Measurements from ENCODE around the gene SDCBP2. TPM values are rescaled to one million over a fixed set of nuclear protein-coding genes. Genes with fewer than 3 reads are reported as not detected.

SDCBP2 gene
- total and polyA plus RNA-seq, 10 of the 15 experiments (the other 5 are each of a cell fraction or from before 2014, with no cell fraction given) = 0.16 to 2.4 (median 1.1) TPM; not detected in 1

GRCh38 chr20:1330075-1330830 is 1.3 kb upstream of the SDCBP2 start (continued):
- TF ChIP-seq, protein P1, sequence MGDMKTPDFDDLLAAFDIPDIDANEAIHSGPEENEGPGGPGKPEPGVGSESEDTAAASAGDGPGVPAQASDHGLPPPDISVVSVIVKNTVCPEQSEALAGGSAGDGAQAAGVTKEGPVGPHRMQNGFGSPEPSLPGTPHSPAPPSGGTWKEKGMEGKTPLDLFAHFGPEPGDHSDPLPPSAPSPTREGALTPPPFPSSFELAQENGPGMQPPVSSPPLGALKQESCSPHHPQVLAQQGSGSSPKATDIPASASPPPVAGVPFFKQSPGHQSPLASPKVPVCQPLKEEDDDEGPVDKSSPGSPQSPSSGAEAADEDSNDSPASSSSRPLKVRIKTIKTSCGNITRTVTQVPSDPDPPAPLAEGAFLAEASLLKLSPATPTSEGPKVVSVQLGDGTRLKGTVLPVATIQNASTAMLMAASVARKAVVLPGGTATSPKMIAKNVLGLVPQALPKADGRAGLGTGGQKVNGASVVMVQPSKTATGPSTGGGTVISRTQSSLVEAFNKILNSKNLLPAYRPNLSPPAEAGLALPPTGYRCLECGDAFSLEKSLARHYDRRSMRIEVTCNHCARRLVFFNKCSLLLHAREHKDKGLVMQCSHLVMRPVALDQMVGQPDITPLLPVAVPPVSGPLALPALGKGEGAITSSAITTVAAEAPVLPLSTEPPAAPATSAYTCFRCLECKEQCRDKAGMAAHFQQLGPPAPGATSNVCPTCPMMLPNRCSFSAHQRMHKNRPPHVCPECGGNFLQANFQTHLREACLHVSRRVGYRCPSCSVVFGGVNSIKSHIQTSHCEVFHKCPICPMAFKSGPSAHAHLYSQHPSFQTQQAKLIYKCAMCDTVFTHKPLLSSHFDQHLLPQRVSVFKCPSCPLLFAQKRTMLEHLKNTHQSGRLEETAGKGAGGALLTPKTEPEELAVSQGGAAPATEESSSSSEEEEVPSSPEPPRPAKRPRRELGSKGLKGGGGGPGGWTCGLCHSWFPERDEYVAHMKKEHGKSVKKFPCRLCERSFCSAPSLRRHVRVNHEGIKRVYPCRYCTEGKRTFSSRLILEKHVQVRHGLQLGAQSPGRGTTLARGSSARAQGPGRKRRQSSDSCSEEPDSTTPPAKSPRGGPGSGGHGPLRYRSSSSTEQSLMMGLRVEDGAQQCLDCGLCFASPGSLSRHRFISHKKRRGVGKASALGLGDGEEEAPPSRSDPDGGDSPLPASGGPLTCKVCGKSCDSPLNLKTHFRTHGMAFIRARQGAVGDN (IDR thresholded peaks at IDR 0.05) = peak; percentile 95
- TF ChIP-seq HDGF (IDR thresholded peaks at IDR 0.05) (peak; percentile 27; the same call in 1 of the 2 replicates), SREBF2 (IDR thresholded peaks at IDR 0.05; ENCODE audit: low read length) (no peak), SREBF1 (IDR thresholded peaks at IDR 0.05; ENCODE audit: low read length) (no peak), TCF3 (IDR thresholded peaks at IDR 0.05; ENCODE audit: borderline replicate concordance, insufficient read depth, low read depth, low read length) (no peak), MTA2 (IDR thresholded peaks at IDR 0.05; ENCODE audit: low read depth) (peak; percentile 14; the same call in 1 of the 2 replicates), CBX3 (IDR thresholded peaks at IDR 0.05; ENCODE audit: borderline replicate concordance, low read depth) (no peak), ASH2L (IDR thresholded peaks at IDR 0.05; ENCODE audit: borderline replicate concordance, low read depth) (no peak), ZNF274 (IDR thresholded peaks at IDR 0.05; ENCODE audit: insufficient read depth, insufficient read length) (no peak), PAX5 (IDR thresholded peaks at IDR 0.05; ENCODE audit: borderline replicate concordance, low read depth, low read length) (no peak), EP300 (IDR thresholded peaks at IDR 0.05; ENCODE audit: borderline replicate concordance in 1 of 2, control insufficient read depth in 1 of 2, low read depth in 2 of 2, low read length in 2 of 2) (0 out of 4 replicates have a peak, but pooled peaks of 1 of the 2 experiments have one; percentile 26), MYB (IDR thresholded peaks at IDR 0.05; ENCODE audit: borderline replicate concordance, low read depth, low read length) (no peak), STAT3 (IDR thresholded peaks at IDR 0.05; ENCODE audit: low read depth, low read length) (no peak), SPI1 (IDR thresholded peaks at IDR 0.05; ENCODE audit: borderline replicate concordance, insufficient read depth, low read depth, low read length) (no peak), NR2C1 (IDR thresholded peaks at IDR 0.05) (no peak)
- TF ChIP-seq, protein P2, sequence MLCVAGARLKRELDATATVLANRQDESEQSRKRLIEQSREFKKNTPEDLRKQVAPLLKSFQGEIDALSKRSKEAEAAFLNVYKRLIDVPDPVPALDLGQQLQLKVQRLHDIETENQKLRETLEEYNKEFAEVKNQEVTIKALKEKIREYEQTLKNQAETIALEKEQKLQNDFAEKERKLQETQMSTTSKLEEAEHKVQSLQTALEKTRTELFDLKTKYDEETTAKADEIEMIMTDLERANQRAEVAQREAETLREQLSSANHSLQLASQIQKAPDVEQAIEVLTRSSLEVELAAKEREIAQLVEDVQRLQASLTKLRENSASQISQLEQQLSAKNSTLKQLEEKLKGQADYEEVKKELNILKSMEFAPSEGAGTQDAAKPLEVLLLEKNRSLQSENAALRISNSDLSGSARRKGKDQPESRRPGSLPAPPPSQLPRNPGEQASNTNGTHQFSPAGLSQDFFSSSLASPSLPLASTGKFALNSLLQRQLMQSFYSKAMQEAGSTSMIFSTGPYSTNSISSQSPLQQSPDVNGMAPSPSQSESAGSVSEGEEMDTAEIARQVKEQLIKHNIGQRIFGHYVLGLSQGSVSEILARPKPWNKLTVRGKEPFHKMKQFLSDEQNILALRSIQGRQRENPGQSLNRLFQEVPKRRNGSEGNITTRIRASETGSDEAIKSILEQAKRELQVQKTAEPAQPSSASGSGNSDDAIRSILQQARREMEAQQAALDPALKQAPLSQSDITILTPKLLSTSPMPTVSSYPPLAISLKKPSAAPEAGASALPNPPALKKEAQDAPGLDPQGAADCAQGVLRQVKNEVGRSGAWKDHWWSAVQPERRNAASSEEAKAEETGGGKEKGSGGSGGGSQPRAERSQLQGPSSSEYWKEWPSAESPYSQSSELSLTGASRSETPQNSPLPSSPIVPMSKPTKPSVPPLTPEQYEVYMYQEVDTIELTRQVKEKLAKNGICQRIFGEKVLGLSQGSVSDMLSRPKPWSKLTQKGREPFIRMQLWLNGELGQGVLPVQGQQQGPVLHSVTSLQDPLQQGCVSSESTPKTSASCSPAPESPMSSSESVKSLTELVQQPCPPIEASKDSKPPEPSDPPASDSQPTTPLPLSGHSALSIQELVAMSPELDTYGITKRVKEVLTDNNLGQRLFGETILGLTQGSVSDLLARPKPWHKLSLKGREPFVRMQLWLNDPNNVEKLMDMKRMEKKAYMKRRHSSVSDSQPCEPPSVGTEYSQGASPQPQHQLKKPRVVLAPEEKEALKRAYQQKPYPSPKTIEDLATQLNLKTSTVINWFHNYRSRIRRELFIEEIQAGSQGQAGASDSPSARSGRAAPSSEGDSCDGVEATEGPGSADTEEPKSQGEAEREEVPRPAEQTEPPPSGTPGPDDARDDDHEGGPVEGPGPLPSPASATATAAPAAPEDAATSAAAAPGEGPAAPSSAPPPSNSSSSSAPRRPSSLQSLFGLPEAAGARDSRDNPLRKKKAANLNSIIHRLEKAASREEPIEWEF (IDR thresholded peaks at IDR 0.05; ENCODE audit: insufficient replicate concordance, low read depth, low read length) = peak; percentile 59
- TF ChIP-seq, protein P3, sequence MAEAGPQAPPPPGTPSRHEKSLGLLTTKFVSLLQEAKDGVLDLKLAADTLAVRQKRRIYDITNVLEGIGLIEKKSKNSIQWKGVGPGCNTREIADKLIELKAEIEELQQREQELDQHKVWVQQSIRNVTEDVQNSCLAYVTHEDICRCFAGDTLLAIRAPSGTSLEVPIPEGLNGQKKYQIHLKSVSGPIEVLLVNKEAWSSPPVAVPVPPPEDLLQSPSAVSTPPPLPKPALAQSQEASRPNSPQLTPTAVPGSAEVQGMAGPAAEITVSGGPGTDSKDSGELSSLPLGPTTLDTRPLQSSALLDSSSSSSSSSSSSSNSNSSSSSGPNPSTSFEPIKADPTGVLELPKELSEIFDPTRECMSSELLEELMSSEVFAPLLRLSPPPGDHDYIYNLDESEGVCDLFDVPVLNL (IDR thresholded peaks at IDR 0.05; ENCODE audit: low read depth, low read length) = no peak
- TF ChIP-seq, protein P4, sequence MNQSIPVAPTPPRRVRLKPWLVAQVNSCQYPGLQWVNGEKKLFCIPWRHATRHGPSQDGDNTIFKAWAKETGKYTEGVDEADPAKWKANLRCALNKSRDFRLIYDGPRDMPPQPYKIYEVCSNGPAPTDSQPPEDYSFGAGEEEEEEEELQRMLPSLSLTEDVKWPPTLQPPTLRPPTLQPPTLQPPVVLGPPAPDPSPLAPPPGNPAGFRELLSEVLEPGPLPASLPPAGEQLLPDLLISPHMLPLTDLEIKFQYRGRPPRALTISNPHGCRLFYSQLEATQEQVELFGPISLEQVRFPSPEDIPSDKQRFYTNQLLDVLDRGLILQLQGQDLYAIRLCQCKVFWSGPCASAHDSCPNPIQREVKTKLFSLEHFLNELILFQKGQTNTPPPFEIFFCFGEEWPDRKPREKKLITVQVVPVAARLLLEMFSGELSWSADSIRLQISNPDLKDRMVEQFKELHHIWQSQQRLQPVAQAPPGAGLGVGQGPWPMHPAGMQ (IDR thresholded peaks at IDR 0.05; ENCODE audit: borderline replicate concordance) = no peak

Measured in GM12878 (cell line).